Measurements from ENCODE around the gene EXD1.

- no peak for TF ChIP-seq CTCF (conservative IDR thresholded peaks at IDR 0.05; ENCODE audit: low read length)
- no peak for TF ChIP-seq EZH2phosphoT487 (IDR thresholded peaks at IDR 0.05; ENCODE audit: borderline replicate concordance, low read depth, low read length)
Measured at GRCh38 chr15:41148065-41148464, 82.5 kb downstream of the EXD1 start.

Measured in OCI-LY7 (cell line).